GM12865 (cell line): ENCODE measurements around the gene ULK1.
"Not testable (repeated sequence)": the region's sequence is repeated elsewhere in the genome, so short reads cannot be mapped to it uniquely, and the experiment has no call there.

Source experiments
- DNase-seq: peaks from one replicate; pipeline ENCODE4 v3.0.0; 2010; ENCODE audit warnings: low read depth
- H3K4me3 ChIP-seq: 2 replicates; pipeline ENCODE4 v1.5.1; 2011; ENCODE audit warnings: mild to moderate bottlenecking, low read depth, low read length, control low read depth
- CTCF ChIP-seq: IDR thresholded peaks from 2 replicates; pipeline ENCODE4 v1.5.1; 2011; ENCODE audit warnings: low read length, control low read depth, low read depth, inconsistent platforms; ENCODE audit not compliant: insufficient read depth; ENCODE audit errors: missing control alignments

Gene ULK1

GRCh38 chr12:131943389-131943788 lies 49.0 kb downstream of the ULK1 start:
- no peak overlapping the region for H3K4me3 ChIP-seq
- DNase-seq: no peak
- no peak for TF ChIP-seq CTCF

GRCh38 chr12:131943876-131944275 lies 49.5 kb downstream of the ULK1 start:
- H3K4me3 ChIP-seq: no peak overlapping the region
- no peak for DNase-seq
- TF ChIP-seq CTCF: no peak

GRCh38 chr12:131944601-131945251 lies 50.3 kb downstream of the ULK1 start:
- DNase-seq: no peak
- no peak overlapping the region for H3K4me3 ChIP-seq
- no peak for TF ChIP-seq CTCF

GRCh38 chr12:131946757-131947156 lies 52.3 kb downstream of the ULK1 start:
- DNase-seq: no peak
- no peak for TF ChIP-seq CTCF

GRCh38 chr12:131947482-131948027 lies 53.1 kb downstream of the ULK1 start:
- TF ChIP-seq CTCF: no peak
- no peak for DNase-seq
- H3K4me3 ChIP-seq: no peak overlapping the region

More at GRCh38 chr12:131946757-131947156, 52.3 kb downstream of the ULK1 start:
- H3K4me3 ChIP-seq: no peak overlapping the region

- no peak overlapping the region for H3K4me3 ChIP-seq
- DNase-seq: no peak
- TF ChIP-seq CTCF: no peak
Observed at GRCh38 chr12:131948166-131948712, 53.8 kb downstream of the ULK1 start.

- peak overlapping the region; percentile 45 for H3K4me3 ChIP-seq
- DNase-seq: not testable (repeated sequence)
Observed at GRCh38 chr12:131948713-131949430, 54.5 kb downstream of the ULK1 start.
